ENCODE results near the gene PHF14. TPM values are rescaled to one million over a fixed set of nuclear protein-coding genes. Genes with fewer than 3 reads are reported as not detected.

Gene PHF14
- total and polyA plus RNA-seq, 4 donors, result 6.9 to 24.4 (median 15.3) TPM

GRCh38 chr7:11217848-11218565 lies 244.3 kb downstream of the PHF14 start:
- no peak for DNase-seq (ENCODE audit: low spot score)
- Histone ChIP-seq H3K9me3 (ENCODE audit: control insufficient read depth in 4 of 4, low read length in 3 of 4) (no peaks in the 10 kb centered on the region), H3K4me1 (ENCODE audit: control insufficient read depth in 4 of 4, insufficient read depth in 4 of 4, low read length in 3 of 4) (peaks cover 8 to 27% (median 11%) of the 10 kb centered on the region in 4 donors), H3K27me3 (ENCODE audit: control insufficient read depth in 4 of 4, insufficient read depth in 4 of 4, low read length in 3 of 4) (no peaks in the 10 kb centered on the region), H3K9ac (ENCODE audit: low read depth in 1 of 2, low read length in 2 of 2) (no peak overlapping the region), H3K27ac (ENCODE audit: low read depth in 1 of 2, low read length in 2 of 2) (no peak overlapping the region), H3K4me3 (ENCODE audit: low read depth in 1 of 3, low read length in 3 of 3) (no peak overlapping the region), H3K36me3 (ENCODE audit: control insufficient read depth in 4 of 4, insufficient read depth in 3 of 4, low read depth in 1 of 4, low read length in 3 of 4) (no peaks in the 10 kb centered on the region)
- TF ChIP-seq RAD21 (IDR thresholded peaks at IDR 0.05) (no peak), GABPA (IDR thresholded peaks at IDR 0.05 in 1 of 2, conservative IDR thresholded peaks at IDR 0.05 in 1 of 2) (no peak), HNF4G (IDR thresholded peaks at IDR 0.05) (no peak), JUND (IDR thresholded peaks at IDR 0.05) (no peak), ATF3 (IDR thresholded peaks at IDR 0.05) (no peak), HNF4A (conservative IDR thresholded peaks at IDR 0.05) (no peak), MAX (IDR thresholded peaks at IDR 0.05) (no peak), FOXA1 (IDR thresholded peaks at IDR 0.05) (no peak), FOXA2 (IDR thresholded peaks at IDR 0.05) (no peak), TAF1 (conservative IDR thresholded peaks at IDR 0.05) (no peak), NR2F2 (IDR thresholded peaks at IDR 0.05) (no peak), YY1 (IDR thresholded peaks at IDR 0.05) (no peak), RXRA (IDR thresholded peaks at IDR 0.05) (no peak), SP1 (IDR thresholded peaks at IDR 0.05) (no peak), EGR1 (IDR thresholded peaks at IDR 0.05; ENCODE audit: low read depth in 2 of 2) (no peak)
- TF ChIP-seq, protein P1, sequence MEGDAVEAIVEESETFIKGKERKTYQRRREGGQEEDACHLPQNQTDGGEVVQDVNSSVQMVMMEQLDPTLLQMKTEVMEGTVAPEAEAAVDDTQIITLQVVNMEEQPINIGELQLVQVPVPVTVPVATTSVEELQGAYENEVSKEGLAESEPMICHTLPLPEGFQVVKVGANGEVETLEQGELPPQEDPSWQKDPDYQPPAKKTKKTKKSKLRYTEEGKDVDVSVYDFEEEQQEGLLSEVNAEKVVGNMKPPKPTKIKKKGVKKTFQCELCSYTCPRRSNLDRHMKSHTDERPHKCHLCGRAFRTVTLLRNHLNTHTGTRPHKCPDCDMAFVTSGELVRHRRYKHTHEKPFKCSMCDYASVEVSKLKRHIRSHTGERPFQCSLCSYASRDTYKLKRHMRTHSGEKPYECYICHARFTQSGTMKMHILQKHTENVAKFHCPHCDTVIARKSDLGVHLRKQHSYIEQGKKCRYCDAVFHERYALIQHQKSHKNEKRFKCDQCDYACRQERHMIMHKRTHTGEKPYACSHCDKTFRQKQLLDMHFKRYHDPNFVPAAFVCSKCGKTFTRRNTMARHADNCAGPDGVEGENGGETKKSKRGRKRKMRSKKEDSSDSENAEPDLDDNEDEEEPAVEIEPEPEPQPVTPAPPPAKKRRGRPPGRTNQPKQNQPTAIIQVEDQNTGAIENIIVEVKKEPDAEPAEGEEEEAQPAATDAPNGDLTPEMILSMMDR (IDR thresholded peaks at IDR 0.05; ENCODE audit: low read depth, low read length, missing input control), result no peak
- TF ChIP-seq, protein P2, sequence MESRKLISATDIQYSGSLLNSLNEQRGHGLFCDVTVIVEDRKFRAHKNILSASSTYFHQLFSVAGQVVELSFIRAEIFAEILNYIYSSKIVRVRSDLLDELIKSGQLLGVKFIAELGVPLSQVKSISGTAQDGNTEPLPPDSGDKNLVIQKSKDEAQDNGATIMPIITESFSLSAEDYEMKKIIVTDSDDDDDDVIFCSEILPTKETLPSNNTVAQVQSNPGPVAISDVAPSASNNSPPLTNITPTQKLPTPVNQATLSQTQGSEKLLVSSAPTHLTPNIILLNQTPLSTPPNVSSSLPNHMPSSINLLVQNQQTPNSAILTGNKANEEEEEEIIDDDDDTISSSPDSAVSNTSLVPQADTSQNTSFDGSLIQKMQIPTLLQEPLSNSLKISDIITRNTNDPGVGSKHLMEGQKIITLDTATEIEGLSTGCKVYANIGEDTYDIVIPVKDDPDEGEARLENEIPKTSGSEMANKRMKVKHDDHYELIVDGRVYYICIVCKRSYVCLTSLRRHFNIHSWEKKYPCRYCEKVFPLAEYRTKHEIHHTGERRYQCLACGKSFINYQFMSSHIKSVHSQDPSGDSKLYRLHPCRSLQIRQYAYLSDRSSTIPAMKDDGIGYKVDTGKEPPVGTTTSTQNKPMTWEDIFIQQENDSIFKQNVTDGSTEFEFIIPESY (IDR thresholded peaks at IDR 0.05), result no peak
- TF ChIP-seq, protein P3, sequence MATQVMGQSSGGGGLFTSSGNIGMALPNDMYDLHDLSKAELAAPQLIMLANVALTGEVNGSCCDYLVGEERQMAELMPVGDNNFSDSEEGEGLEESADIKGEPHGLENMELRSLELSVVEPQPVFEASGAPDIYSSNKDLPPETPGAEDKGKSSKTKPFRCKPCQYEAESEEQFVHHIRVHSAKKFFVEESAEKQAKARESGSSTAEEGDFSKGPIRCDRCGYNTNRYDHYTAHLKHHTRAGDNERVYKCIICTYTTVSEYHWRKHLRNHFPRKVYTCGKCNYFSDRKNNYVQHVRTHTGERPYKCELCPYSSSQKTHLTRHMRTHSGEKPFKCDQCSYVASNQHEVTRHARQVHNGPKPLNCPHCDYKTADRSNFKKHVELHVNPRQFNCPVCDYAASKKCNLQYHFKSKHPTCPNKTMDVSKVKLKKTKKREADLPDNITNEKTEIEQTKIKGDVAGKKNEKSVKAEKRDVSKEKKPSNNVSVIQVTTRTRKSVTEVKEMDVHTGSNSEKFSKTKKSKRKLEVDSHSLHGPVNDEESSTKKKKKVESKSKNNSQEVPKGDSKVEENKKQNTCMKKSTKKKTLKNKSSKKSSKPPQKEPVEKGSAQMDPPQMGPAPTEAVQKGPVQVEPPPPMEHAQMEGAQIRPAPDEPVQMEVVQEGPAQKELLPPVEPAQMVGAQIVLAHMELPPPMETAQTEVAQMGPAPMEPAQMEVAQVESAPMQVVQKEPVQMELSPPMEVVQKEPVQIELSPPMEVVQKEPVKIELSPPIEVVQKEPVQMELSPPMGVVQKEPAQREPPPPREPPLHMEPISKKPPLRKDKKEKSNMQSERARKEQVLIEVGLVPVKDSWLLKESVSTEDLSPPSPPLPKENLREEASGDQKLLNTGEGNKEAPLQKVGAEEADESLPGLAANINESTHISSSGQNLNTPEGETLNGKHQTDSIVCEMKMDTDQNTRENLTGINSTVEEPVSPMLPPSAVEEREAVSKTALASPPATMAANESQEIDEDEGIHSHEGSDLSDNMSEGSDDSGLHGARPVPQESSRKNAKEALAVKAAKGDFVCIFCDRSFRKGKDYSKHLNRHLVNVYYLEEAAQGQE (IDR thresholded peaks at IDR 0.05), result no peak
- 76% methylated on average over 6 of the region's 6 CpGs for WGBS
